Panc1 (cell line): ENCODE data around the gene ELOVL1. TPM values are rescaled to one million over a fixed set of nuclear protein-coding genes. Genes with fewer than 3 reads are reported as not detected.

ENCODE experiments used
- ATAC-seq: fragments of 200-7000 bp; cut with Tn5 transposase; 2 replicates; pipeline ENCODE4 v1.9.1; 2020; ENCODE audit warnings: mild to moderate bottlenecking, moderate library complexity
- BruUV-seq: library from RNA; stranded (reverse); fragments of 400-500 nt; replicated peaks from 2 replicates; lab custom pipeline; 2021; lab: Mats Ljungman, UMichigan
- CTCF ChIA-PET: fragments of 300-600 bp; sonication (Branson Sonifier 250); formaldehyde crosslinking; loops from one replicate; lab custom pipeline; 2022; ENCODE audit warnings: antibody characterized with exemption; lab: Charles Lee
- POLR2A ChIA-PET: fragments of 300-600 bp; sonication (Branson Sonifier 250); formaldehyde crosslinking; loops from one replicate; lab custom pipeline; 2022; ENCODE audit warnings: antibody characterized with exemption; lab: Charles Lee
- DNase-seq: peaks from one replicate; pipeline ENCODE4 v3.0.0-alpha.2; 2010; ENCODE audit warnings: low read depth, low spot score
- H3K27ac ChIP-seq: 2 replicates; pipeline ENCODE4 v1.5.1; 2011; ENCODE audit warnings: mild to moderate bottlenecking, low read length, inconsistent platforms
- H3K27me3 ChIP-seq: fragments of 200-500 bp; sonication (Bioruptor generic); 2 replicates; pipeline ENCODE4 v1.6.0; 2014; ENCODE audit warnings: low read length, inconsistent platforms; ENCODE audit not compliant: control insufficient read depth, insufficient read depth
- H3K36me3 ChIP-seq: fragments of 200-500 bp; sonication (Bioruptor generic); 2 replicates; pipeline ENCODE4 v1.5.1; 2014; ENCODE audit warnings: inconsistent platforms, mild to moderate bottlenecking, low read length, moderate library complexity; ENCODE audit not compliant: control insufficient read depth, insufficient read depth
- H3K4me1 ChIP-seq: 2 replicates; pipeline ENCODE4 v1.5.1; 2011; ENCODE audit warnings: inconsistent platforms, mild to moderate bottlenecking, low read length, moderate library complexity; ENCODE audit not compliant: control insufficient read depth, insufficient read depth
- H3K4me3 ChIP-seq, 2 experiments: 2 replicates each; pipeline ENCODE4 v1.5.1; 2011 to 2012; ENCODE audit warnings: low read depth in 2 of 2, low read length in 2 of 2, mild to moderate bottlenecking in 2 of 2, inconsistent platforms in 1 of 2, moderate library complexity in 1 of 2
- H3K9me3 ChIP-seq: fragments of 200-500 bp; sonication (Bioruptor generic); 2 replicates; pipeline ENCODE4 v1.5.1; 2014; ENCODE audit warnings: low read depth, mild to moderate bottlenecking, inconsistent platforms, low read length, moderate library complexity; ENCODE audit not compliant: control insufficient read depth, insufficient read depth
- POLR2AphosphoS5 ChIP-seq: IDR thresholded peaks from 2 replicates; pipeline ENCODE4 v1.6.1; 2012; ENCODE audit warnings: mild to moderate bottlenecking, low read depth, low read length, moderate library complexity
- REST ChIP-seq, 2 experiments: IDR thresholded peaks; 2 replicates each; pipeline ENCODE4 v1.6.1; 2011 to 2012; ENCODE audit warnings: low read depth in 2 of 2, control low read depth in 1 of 2, low read length in 1 of 2, mild to moderate bottlenecking in 1 of 2, moderate library complexity in 1 of 2; ENCODE audit not compliant: insufficient read depth in 1 of 2
- SIN3A ChIP-seq: IDR thresholded peaks from 2 replicates; pipeline ENCODE4 v1.6.1; 2012; ENCODE audit warnings: low read depth, mild to moderate bottlenecking, low read length, moderate library complexity, borderline replicate concordance; ENCODE audit not compliant: insufficient read depth
- TCF7L2 ChIP-seq: IDR thresholded peaks from 2 replicates; pipeline ENCODE4 v1.6.1; 2011; ENCODE audit warnings: mild to moderate bottlenecking, low read depth, low read length, inconsistent platforms
- in situ Hi-C: cut with HindIII; loops from 2 replicates; pipeline ENCODE4 v1.10.0; 2016; ENCODE audit warnings: low sequenced_read_pairs, low pct_unique_long_range_greater_than_20kb
- intact Hi-C: fragments of 100-400 bp; cut with micrococcal nuclease; formaldehyde crosslinking; loops from one replicate; pipeline ENCODE4 v1.10.0; 2022; ENCODE audit not compliant: unreplicated experiment
- total RNA-seq: library from RNA; stranded (reverse); gene quantifications from one replicate; pipeline ENCODE4 v1.2.1, GENCODE V29; 2021; ENCODE audit not compliant: unreplicated experiment
- TF ChIP-seq, protein P1 (sequence below): fragments of 450-650 bp; IDR thresholded peaks from 2 replicates; pipeline ENCODE4 v1.5.1; 2017; ENCODE audit warnings: mild to moderate bottlenecking

Gene ELOVL1
- total RNA-seq, 1 experiment from 2014 or later: 105 TPM

DNA sequence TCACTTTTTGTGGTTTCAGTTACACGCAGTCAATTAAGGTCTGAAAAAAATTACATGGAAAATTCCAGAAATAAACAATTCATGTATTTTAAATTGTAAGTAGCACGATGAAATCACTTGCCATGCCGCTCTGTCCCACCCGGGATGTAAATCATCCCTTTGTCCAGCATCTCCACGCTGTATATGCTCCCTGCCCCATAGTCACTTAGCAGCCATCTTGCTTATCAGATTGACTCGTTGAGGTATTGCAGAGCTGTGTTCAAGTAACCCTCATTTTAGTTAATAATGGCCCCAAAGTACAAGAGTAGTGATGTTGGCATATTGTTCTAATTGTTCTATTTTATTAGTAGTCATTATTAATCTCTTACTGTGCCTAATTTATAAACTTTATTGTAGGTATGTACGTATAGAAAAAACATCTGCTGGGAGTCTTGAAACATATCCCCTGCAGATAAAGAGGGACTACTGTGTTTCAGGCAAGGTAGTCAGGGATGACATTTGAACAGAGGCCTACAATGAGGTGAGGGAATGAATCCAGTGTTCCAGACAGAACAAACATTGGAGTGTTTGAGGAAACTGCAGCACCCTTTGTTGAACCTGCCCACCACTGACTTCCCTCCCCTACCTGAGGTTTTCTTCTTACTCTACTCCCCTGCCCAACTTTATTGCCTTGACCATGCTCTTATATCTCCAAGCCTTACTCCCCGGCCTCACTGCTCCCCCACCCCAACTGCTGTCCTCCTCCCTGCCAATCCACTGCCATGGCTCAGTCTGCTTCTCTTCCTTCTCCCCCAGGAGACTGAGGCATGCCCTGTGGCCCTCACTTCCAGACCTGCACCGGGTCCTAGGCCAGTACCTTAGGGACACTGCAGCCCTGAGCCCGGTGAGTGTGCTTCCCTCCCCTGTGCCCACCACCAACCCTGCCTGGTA is 16.1 kb downstream of the ELOVL1 start:
- ChIA-PET POLR2A (no interaction called here), CTCF (no interaction called here)
- Histone ChIP-seq H3K4me1 (peaks cover 14% of the 10 kb centered on the region), H3K36me3 (no peaks in the 10 kb centered on the region), H3K4me3 (no peak overlapping the region), H3K27ac (no peak overlapping the region), H3K27me3 (no peaks in the 10 kb centered on the region), H3K9me3 (no peaks in the 10 kb centered on the region)
- ATAC-seq (no peak), DNase-seq (no peak)
- in situ Hi-C loops: no loop called here
- TF ChIP-seq REST (IDR thresholded peaks at IDR 0.05; ENCODE audit: insufficient read depth in 1 of 2, low read depth in 2 of 2, low read length in 1 of 2) (no peak), TCF7L2 (no peak), POLR2AphosphoS5 (no peak), SIN3A (no peak)
- TF ChIP-seq, protein P1, sequence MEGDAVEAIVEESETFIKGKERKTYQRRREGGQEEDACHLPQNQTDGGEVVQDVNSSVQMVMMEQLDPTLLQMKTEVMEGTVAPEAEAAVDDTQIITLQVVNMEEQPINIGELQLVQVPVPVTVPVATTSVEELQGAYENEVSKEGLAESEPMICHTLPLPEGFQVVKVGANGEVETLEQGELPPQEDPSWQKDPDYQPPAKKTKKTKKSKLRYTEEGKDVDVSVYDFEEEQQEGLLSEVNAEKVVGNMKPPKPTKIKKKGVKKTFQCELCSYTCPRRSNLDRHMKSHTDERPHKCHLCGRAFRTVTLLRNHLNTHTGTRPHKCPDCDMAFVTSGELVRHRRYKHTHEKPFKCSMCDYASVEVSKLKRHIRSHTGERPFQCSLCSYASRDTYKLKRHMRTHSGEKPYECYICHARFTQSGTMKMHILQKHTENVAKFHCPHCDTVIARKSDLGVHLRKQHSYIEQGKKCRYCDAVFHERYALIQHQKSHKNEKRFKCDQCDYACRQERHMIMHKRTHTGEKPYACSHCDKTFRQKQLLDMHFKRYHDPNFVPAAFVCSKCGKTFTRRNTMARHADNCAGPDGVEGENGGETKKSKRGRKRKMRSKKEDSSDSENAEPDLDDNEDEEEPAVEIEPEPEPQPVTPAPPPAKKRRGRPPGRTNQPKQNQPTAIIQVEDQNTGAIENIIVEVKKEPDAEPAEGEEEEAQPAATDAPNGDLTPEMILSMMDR: no peak
- intact Hi-C loops: no loop called here
- no TSS peak for BruUV-seq

DNA sequence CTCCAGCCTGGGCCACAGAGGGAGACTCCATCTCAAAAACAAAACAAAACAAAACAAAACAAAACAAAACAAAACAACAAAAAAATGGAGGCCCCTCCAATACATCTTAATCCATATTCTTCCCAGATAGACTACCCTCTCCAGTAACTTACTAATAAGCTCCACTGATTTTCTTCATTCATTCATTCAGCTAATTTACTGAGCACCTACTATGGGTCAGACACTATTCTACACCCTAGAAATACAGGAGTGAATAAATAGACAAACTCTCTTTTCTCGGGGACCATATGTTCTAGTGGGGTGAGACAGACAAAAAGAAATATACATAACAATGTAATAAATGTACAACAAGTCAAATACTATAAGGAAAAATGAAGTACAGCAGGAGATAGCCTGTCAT is 16.8 kb downstream of the ELOVL1 start:
- ATAC-seq (no peak), DNase-seq (no peak)
- Histone ChIP-seq H3K27me3 (no peaks in the 10 kb centered on the region), H3K27ac (no peak overlapping the region), H3K9me3 (no peaks in the 10 kb centered on the region), H3K4me3 (no peak overlapping the region), H3K4me1 (peaks cover 14% of the 10 kb centered on the region), H3K36me3 (no peaks in the 10 kb centered on the region)
- ChIA-PET POLR2A (no interaction called here), CTCF (no interaction called here)
- BruUV-seq: no TSS peak
- TF ChIP-seq REST (IDR thresholded peaks at IDR 0.05; ENCODE audit: insufficient read depth in 1 of 2, low read depth in 2 of 2, low read length in 1 of 2) (no peak), TCF7L2 (no peak), POLR2AphosphoS5 (no peak), SIN3A (no peak)
- TF ChIP-seq, protein P1: no peak
- intact Hi-C loops (no loop called here), in situ Hi-C loops (no loop called here)
